GM20000 (cell line): ENCODE measurements around the gene ALDH1A3.

Experiments used
- DNase-seq: peaks from one replicate; pipeline ENCODE4 v3.0.0; 2012; ENCODE audit warnings: low spot score
- TF ChIP-seq, protein P1 (sequence below): IDR thresholded peaks from 2 replicates; pipeline ENCODE4 v1.5.1; 2012; ENCODE audit warnings: mild to moderate bottlenecking, control low read depth; ENCODE audit errors: extremely low read depth, missing control alignments

The ALDH1A3 gene

DNA sequence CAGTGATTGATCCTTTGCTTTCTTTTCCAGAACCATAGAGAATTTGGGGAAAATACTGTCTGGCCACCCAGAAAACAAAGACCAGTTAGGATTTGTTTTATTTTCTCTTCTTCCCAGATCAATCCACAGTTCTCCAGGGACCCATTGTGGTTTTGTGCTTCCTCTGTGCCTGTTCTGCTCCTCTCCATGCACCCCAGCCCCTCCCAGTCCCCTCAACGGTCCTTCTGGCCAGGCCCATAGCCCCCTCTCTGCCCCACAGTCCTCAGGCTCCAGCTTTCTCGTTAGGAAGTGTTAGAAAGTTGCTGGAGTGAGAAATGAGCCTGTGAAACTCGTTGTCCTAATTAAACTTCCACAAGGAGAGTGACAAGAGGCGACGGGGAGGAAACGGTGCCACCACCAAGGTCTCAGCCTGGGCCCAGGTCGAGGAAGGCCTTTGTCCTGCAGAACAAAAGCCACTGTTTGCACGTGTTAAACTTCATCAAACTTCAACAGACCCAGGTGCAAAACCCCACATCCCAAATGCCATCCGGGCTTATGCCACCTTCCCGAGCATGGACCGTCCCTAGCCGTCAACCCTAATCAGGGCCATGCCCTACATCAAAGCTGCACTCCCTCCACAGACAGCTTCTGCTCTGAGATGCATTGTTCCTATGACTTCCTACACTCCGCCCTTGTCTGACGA lies 18.7 kb upstream of the ALDH1A3 start:
- TF ChIP-seq, protein P1, sequence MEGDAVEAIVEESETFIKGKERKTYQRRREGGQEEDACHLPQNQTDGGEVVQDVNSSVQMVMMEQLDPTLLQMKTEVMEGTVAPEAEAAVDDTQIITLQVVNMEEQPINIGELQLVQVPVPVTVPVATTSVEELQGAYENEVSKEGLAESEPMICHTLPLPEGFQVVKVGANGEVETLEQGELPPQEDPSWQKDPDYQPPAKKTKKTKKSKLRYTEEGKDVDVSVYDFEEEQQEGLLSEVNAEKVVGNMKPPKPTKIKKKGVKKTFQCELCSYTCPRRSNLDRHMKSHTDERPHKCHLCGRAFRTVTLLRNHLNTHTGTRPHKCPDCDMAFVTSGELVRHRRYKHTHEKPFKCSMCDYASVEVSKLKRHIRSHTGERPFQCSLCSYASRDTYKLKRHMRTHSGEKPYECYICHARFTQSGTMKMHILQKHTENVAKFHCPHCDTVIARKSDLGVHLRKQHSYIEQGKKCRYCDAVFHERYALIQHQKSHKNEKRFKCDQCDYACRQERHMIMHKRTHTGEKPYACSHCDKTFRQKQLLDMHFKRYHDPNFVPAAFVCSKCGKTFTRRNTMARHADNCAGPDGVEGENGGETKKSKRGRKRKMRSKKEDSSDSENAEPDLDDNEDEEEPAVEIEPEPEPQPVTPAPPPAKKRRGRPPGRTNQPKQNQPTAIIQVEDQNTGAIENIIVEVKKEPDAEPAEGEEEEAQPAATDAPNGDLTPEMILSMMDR = no peak
- no peak for DNase-seq

DNA sequence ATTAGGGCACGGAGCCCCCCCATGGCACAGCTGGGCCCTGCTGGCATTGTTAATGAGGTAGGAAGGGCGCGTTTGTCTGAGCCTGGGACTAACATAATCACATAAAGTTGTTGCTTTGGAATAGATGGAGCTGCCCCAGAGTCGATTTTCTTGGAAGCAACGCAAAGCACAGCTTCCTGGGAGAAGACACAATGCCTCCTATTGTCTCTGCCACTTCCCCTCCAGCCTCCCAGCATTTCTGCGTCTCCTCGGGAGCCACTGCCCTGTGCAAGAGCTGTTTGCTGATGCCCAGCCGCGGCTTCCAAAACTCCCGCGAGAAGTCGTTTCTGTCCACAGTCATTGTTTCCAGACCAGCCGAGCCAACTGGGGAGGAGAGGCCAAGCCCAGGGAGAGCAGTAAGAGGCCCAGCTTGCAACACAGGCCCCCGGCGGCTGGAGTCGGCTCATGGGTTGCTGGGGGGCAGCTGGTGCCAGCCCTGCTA lies 18.1 kb upstream of the ALDH1A3 start:
- DNase-seq = no peak
- TF ChIP-seq, protein P1 = no peak

DNA sequence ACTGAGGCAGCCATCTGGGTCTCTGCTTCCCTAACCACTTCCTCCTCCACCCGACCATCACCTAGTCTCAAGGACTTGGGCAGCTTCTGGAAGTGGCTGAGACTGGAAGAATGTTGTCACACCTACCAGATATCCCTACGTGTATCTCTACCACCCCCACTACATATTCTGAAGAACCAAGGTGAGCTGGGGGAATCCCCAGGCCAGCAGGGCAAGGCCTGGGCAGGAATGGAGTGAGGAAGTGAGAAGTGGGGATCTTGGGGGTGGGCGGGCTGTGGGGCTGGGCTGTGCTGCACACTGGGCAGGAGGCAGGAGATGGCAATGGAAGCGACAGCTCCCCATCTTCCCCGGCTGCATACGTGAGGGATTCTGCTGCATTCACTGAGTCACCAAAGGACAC lies 17.5 kb upstream of the ALDH1A3 start:
- TF ChIP-seq, protein P1 = no peak
- DNase-seq = no peak

DNA sequence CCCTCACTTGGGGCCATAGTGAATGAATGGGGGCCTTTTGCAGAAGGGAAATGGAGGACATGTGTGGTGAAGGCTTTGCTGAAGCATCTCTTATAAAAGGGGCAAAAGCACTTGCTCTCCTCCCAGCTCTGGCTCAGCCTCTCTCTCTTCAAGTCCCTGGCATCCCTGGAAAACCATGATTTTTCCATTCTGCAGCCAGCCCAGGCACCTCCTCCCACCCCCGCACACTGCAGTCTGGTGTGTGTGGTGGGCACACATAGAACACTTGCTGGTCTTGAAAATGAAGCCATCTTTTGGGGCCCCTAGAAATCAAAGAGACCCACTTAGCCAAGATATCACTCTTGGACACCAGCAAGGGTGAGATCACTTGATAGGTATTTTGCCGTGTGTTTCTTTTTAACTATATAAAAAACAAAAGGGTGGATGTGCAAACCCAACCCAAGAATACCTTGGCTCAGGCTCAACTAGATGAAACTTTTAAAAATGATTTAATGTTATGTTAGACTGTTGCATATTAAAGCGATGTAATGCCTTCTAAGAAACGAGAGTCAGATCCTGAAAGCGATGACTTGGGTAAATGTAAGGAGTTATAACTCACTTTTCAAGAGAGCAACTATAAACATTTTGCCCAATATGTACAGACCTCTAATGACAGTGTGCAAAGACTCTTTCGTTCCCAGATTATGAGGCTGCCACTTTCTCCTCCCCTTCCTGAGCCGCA lies 16.4 kb upstream of the ALDH1A3 start:
- DNase-seq = no peak
- TF ChIP-seq, protein P1 = no peak

DNA sequence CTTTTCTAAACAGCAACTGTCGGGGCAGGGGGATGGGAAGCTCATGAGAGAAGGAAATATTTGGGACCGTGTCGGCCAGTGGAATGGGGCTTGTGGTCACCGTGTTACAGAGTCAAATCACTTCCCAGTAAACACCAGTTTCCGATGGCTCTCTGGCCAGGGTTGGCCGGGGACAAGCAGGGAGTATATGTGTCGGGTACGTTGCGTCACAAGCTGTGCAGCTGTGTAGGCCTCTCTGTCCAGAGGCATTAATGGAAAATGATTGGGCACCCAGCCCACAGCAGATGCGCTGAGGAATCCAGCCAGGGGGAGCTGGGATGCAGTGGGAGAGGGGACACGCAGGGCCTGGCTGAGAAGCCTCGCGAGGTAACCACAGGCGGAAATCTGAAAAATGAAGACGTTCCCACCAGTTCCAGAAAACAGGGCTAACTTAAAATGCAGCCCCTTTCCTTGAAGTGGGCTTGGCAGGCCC lies 15.8 kb upstream of the ALDH1A3 start:
- DNase-seq = no peak
- TF ChIP-seq, protein P1 = no peak

DNA sequence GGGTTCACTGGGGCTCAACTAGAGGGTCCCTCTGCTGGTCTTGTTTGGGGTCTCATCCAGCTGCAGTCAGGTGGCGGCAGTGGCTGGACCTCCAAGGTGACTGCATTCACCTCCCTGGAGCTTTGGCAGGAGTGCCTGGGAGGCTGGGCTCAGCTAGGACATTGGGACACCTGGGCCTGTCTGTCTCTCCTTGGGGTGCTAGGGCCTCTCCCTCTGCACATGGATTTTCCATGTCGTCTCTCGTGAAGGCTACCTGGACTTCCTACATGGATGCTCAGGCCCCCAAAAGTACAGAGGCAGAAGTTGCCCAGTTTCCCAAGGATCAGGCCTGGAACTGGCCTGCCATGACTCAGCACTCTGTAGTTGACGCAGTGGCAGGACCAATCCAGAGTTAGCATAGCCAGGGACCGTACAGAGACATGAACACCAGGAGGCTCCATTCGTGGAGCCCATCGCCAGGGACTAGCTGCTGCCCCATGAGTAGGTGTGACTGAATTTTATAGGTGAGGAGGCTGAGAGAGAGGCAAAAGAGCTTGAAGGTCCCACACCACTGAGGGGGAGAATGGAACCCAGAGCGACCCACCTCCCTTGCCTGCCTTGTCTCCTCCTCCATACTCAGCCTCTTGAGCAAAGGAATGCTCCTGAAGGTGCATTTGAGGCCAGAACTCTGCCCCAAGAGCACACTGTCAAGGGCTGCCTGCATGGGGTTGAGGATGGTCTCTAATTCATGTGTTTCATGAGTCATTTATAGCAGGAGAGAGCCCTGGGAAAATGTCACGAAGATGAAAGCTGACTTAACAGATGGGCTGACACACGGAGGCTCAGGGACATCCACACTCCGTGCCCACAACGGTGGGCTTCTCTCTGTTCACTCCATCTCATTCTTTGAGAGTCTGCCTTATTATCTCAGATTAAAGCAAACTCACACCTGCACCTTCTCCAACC lies 13.0 kb upstream of the ALDH1A3 start:
- TF ChIP-seq, protein P1 = no peak
- DNase-seq = no peak
